HCEC 1CT (cell line): ENCODE data around the gene AGAP6.
"Not testable (repeated sequence)": the region's sequence is repeated elsewhere in the genome, so short reads cannot be mapped to it uniquely, and the experiment has no call there.

Experiments
- DNase-seq: peaks from one replicate; pipeline ENCODE4 v3.0.0-alpha.2; 2017

AGAP6 gene

GRCh38 chr10:49988376-49988775 lies at the start of gene AGAP6:
Gene AGAP6 (plus strand): TSS chr10:49988406. CDS start chr10:49988716, 310 bp downstream.
- DNase-seq = not testable (repeated sequence)

- DNase-seq = peak; percentile 73
These were observed 46.5 kb upstream of the AGAP6 start, which contains the start of the genes PARG and TIMM23B for GRCh38 chr10:49941447-49942338. Gene PARG (minus strand): TSS chr10:49942027. CDS start chr10:49941725, 302 bp downstream. Gene TIMM23B (plus strand): TSS chr10:49942053. CDS start chr10:49942195, 142 bp downstream.

GRCh38 chr10:49942339-49942705 lies 45.9 kb upstream of the AGAP6 start:
- not testable (repeated sequence) for DNase-seq

GRCh38 chr10:49943607-49944006 lies 44.6 kb upstream of the AGAP6 start:
- DNase-seq = not testable (repeated sequence)

- not testable (repeated sequence) for DNase-seq
These were observed 40.1 kb upstream of the AGAP6 start for GRCh38 chr10:49948142-49948541.

- not testable (repeated sequence) for DNase-seq
These were observed 39.5 kb upstream of the AGAP6 start for GRCh38 chr10:49948737-49949136.

GRCh38 chr10:49952006-49952405 lies 36.2 kb upstream of the AGAP6 start:
- DNase-seq = not testable (repeated sequence)

- DNase-seq = peak; percentile 34
These were observed 35.1 kb upstream of the AGAP6 start for GRCh38 chr10:49953122-49953521.

- DNase-seq = not testable (repeated sequence)
These were observed 17.8 kb upstream of the AGAP6 start for GRCh38 chr10:49970331-49970857.

GRCh38 chr10:49971466-49971865 lies 16.7 kb upstream of the AGAP6 start:
- DNase-seq = not testable (repeated sequence)

GRCh38 chr10:49972094-49972493 lies 16.1 kb upstream of the AGAP6 start:
- DNase-seq = not testable (repeated sequence)

- not testable (repeated sequence) for DNase-seq
These were observed 10.4 kb upstream of the AGAP6 start for GRCh38 chr10:49977756-49978155.

- DNase-seq = not testable (repeated sequence)
These were observed 999 bp upstream of the AGAP6 start for GRCh38 chr10:49987207-49987606.

GRCh38 chr10:49995321-49995720 lies 7.1 kb downstream of the AGAP6 start:
- DNase-seq = not testable (repeated sequence)

- DNase-seq = not testable (repeated sequence)
These were observed 25.8 kb downstream of the AGAP6 start for GRCh38 chr10:50014024-50014423.

- DNase-seq = not testable (repeated sequence)
These were observed 27.5 kb downstream of the AGAP6 start for GRCh38 chr10:50015596-50016220.

- DNase-seq = not testable (repeated sequence)
These were observed 28.7 kb downstream of the AGAP6 start for GRCh38 chr10:50016926-50017325.

- not testable (repeated sequence) for DNase-seq
These were observed 29.4 kb downstream of the AGAP6 start for GRCh38 chr10:50017646-50018045.

GRCh38 chr10:50019279-50019678 lies 31.1 kb downstream of the AGAP6 start:
- not testable (repeated sequence) for DNase-seq

- not testable (repeated sequence) for DNase-seq
These were observed 32.3 kb downstream of the AGAP6 start for GRCh38 chr10:50020451-50021024.

- no peak for DNase-seq
These were observed 33.4 kb downstream of the AGAP6 start for GRCh38 chr10:50021646-50022045.

GRCh38 chr10:50024716-50025383 lies 36.6 kb downstream of the AGAP6 start:
- not testable (repeated sequence) for DNase-seq
